ENCODE measurements around the gene BTK. TPM values are rescaled to one million over a fixed set of nuclear protein-coding genes. Genes with fewer than 3 reads are reported as not detected.

BTK gene
- not detected in 2 replicates for total RNA-seq

DNA sequence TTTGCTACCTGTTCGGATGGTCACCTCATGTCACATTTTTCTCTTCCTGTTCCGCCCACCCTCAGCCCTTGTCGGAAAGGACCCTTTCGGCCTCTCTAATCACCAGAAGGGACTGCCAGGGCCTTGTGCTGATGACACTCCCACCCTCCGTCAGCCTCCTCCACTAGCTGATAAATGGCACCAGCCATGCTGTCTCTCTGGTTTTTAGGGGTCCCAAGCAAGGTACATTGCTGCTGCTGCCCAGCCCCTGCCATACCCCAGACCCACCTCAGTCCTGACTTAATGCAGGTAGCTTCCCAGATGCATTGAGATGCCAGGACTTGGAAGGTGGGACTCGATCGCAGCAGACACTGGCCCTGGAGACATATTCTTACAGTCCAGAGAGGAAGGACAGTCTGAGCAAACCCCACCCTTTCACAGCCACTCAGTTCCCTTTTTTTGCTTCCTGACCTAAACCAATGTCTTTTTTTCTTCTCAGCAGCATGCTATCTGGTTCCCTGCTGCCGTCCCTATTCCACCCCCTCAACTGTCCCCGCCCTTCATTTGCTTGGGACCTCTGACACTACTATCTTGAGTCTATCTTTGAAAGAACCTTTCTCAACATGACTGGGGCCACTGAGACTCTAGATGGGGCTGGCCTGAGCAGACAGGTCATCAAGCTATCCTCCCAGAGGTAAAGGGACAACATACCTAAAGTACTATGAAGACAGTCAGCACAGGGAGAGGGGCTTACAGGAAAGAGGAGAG, at the start of gene BTK:
Gene BTK, minus strand, starts transcription at position 397 of the 747 bp plus-strand sequence. CDS start 10,907 bp downstream, outside the sequence.

GRCh38 chrX:101407748-101408531, 21.9 kb upstream of the BTK start, which contains the start of the genes GLA and HNRNPH2:
Gene GLA (minus strand): TSS chrX:101407925. CDS start chrX:101407903, 22 bp downstream.
Gene HNRNPH2 (plus strand): TSS chrX:101408222. CDS start chrX:101411989, 3,767 bp downstream.

DNA sequence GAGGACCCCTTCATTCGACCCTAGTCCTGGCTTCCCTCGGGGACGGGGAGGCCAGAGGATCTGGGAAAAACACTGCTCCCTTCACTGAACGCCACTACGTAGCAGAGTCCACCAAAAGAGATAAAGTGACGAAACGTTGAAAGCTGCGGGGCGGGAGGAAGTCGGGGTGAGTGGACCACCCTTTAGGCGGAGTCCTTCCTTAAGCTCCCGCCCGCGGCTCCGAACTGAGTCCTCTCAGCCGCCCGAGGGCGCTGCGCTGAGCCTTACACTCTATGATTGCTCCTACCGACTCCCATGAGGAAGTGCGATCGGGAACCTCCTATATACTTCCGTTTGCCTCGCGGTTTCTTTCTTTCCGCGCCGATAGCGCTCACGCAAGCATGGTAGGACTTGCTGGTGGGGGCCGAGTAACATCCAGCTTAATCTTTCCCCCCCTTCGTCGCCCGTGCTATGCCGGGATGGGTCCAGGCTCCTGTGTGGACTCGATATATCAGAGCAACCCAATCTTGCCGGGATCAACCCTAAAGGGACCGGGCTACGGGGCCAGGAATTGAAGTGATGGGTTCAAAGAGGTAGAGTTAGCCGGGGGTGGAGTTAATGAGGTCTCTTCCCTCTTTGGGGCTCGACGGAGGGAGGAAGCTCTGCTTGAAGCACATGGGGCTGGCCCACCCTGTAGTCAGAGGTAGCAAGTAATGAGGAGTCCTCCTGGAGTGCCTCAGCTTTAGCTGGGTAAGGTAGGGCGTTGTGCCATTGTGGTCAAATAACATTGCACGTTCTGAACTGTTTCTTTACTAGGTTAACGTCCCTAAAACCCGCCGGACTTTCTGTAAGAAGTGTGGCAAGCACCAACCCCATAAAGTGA, 4.9 kb upstream of the BTK start, which contains the start of gene RPL36A:
Gene RPL36A, plus strand, starts transcription at position 348 of the 862 bp plus-strand sequence. Its CDS starts 33 bp downstream, at position 381.

GRCh38 chrX:101348452-101349192, 37.4 kb downstream of the BTK start, which contains the start of gene TIMM8A:
Gene TIMM8A (minus strand): TSS chrX:101348742. CDS start chrX:101348664, 78 bp downstream.

Other genes with a start within 250 kb of the BTK start
- 1.2 and 2.0 TPM in 2 replicates for gene DRP2, start 166.4 kb downstream of the BTK start, total RNA-seq
- gene TAF7L, start 94.9 kb downstream of the BTK start, total RNA-seq = 0.17 and 0.30 TPM in 2 replicates
- gene TIMM8A, start 37.4 kb downstream of the BTK start, total RNA-seq = 5.7 and 9.2 TPM in 2 replicates
- gene RPL36A, start 4.8 kb upstream of the BTK start, total RNA-seq = 3,269 and 3,654 TPM in 2 replicates
- gene GLA, start 21.7 kb upstream of the BTK start, total RNA-seq = 32.9 and 33.5 TPM in 2 replicates
- 42.4 and 43.1 TPM in 2 replicates for gene HNRNPH2, start 22.0 kb upstream of the BTK start, total RNA-seq
- 0.89 and 1.8 TPM in 2 replicates for gene ARMCX4, start 99.3 kb upstream of the BTK start, total RNA-seq
- 27.5 and 34.6 TPM in 2 replicates for gene ARMCX1, start 164.4 kb upstream of the BTK start, total RNA-seq
- 20.1 and 30.3 TPM in 2 replicates for gene ARMCX6, start 231.8 kb upstream of the BTK start, total RNA-seq
- gene ARMCX3, start 237.0 kb upstream of the BTK start, total RNA-seq = 22.4 and 26.9 TPM in 2 replicates

Measured in bronchus fibroblast of lung (primary cell).